DOHH2 (cell line): ENCODE measurements around the gene MGLL.

Experiments used
- H3F3A ChIP-seq: fragments of 200-600 bp; sonication (generic), shearing (Covaris generic); 2 replicates; pipeline ENCODE4 v1.6.0; 2016; ENCODE audit warnings: antibody characterized with exemption, mild to moderate bottlenecking; ENCODE audit not compliant: control insufficient read depth, insufficient read depth
- H3K27ac ChIP-seq: fragments of 200-600 bp; sonication (generic); 2 replicates; pipeline ENCODE4 v1.5.1; 2014; ENCODE audit warnings: low read depth, mild to moderate bottlenecking, low read length, moderate library complexity
- H3K27me3 ChIP-seq: fragments of 200-600 bp; sonication (generic); 2 replicates; pipeline ENCODE4 v1.6.1; 2014; ENCODE audit warnings: mild to moderate bottlenecking, low read length, mixed read lengths; ENCODE audit not compliant: control insufficient read depth
- H3K36me3 ChIP-seq: fragments of 200-600 bp; sonication (generic); 2 replicates; pipeline ENCODE4 v1.6.1; 2014; ENCODE audit warnings: mild to moderate bottlenecking, low read length, moderate library complexity, mixed read lengths; ENCODE audit not compliant: control insufficient read depth
- H3K4me1 ChIP-seq: fragments of 200-600 bp; sonication (generic); 2 replicates; pipeline ENCODE4 v1.6.1; 2014; ENCODE audit warnings: mild to moderate bottlenecking, low read length, mixed read lengths; ENCODE audit not compliant: control insufficient read depth
- H3K4me2 ChIP-seq: fragments of 200-600 bp; sonication (generic); 2 replicates; pipeline ENCODE4 v1.6.0; 2014; ENCODE audit warnings: mild to moderate bottlenecking, low read length, moderate library complexity
- H3K4me3 ChIP-seq: fragments of 200-600 bp; sonication (generic); 2 replicates; pipeline ENCODE4 v1.5.1; 2014; ENCODE audit warnings: mild to moderate bottlenecking, low read length, mixed read lengths
- H3K79me2 ChIP-seq: fragments of 200-600 bp; sonication (generic); 2 replicates; pipeline ENCODE4 v1.6.1; 2014; ENCODE audit warnings: mild to moderate bottlenecking, low read length, mixed read lengths; ENCODE audit not compliant: control insufficient read depth
- H3K9me2 ChIP-seq: fragments of 200-600 bp; sonication (generic); replicated peaks from 2 replicates; pipeline ENCODE4 v1.6.1; 2014; ENCODE audit warnings: mild to moderate bottlenecking, low read length, mixed read lengths; ENCODE audit not compliant: control insufficient read depth
- H3K9me3 ChIP-seq: fragments of 200-600 bp; sonication (generic); 2 replicates; pipeline ENCODE4 v1.6.1; 2014; ENCODE audit warnings: antibody characterized with exemption, low read length, mixed read lengths; ENCODE audit not compliant: control insufficient read depth, insufficient read depth
- H4K20me1 ChIP-seq: fragments of 200-600 bp; sonication (generic); 2 replicates; pipeline ENCODE4 v1.6.0; 2014; ENCODE audit warnings: low read depth, mild to moderate bottlenecking, antibody characterized with exemption, low read length, moderate library complexity; ENCODE audit not compliant: control insufficient read depth, insufficient read depth
- CTCF ChIP-seq: fragments of 200-600 bp; sonication (generic); IDR thresholded peaks from one replicate; pipeline ENCODE4 v1.5.1; 2014; ENCODE audit warnings: antibody characterized with exemption, mild to moderate bottlenecking, low read depth, low read length; ENCODE audit not compliant: poor library complexity, severe bottlenecking
- EZH2phosphoT487 ChIP-seq: fragments of 200-600 bp; sonication (generic); IDR thresholded peaks from 2 replicates; pipeline ENCODE4 v1.6.1; 2017; ENCODE audit warnings: borderline replicate concordance, mild to moderate bottlenecking, antibody characterized with exemption, low read length, moderate library complexity, mixed read lengths

The MGLL gene

GRCh38 chr3:127835993-127836882 is 13.9 kb upstream of the MGLL start:
- H3K79me2 ChIP-seq, result no peaks in the 10 kb centered on the region
- peaks cover 12% of the 10 kb centered on the region for H3K27me3 ChIP-seq
- no peaks in the 10 kb centered on the region for H4K20me1 ChIP-seq
- H3K9me2 ChIP-seq, result no peaks in the 10 kb centered on the region
- H3K4me1 ChIP-seq, result peaks cover 40% of the 10 kb centered on the region
- H3K4me3 ChIP-seq, result no peak overlapping the region
- peak overlapping the region; percentile 46 for H3K4me2 ChIP-seq
- H3K36me3 ChIP-seq, result no peaks in the 10 kb centered on the region
- H3F3A ChIP-seq, result no peaks in the 10 kb centered on the region
- H3K9me3 ChIP-seq, result peaks cover 4% of the 10 kb centered on the region; the same call in 1 of the 2 replicates
- TF ChIP-seq EZH2phosphoT487 (no peak), CTCF (no peak)
- peak overlapping the region; percentile 77 for H3K27ac ChIP-seq

GRCh38 chr3:127834771-127835170 is 12.5 kb upstream of the MGLL start:
- H3F3A ChIP-seq, result no peaks in the 10 kb centered on the region
- H3K27ac ChIP-seq, result peak overlapping the region; percentile 77
- peaks cover 9% of the 10 kb centered on the region; the same call in 1 of the 2 replicates for H3K9me3 ChIP-seq
- no peak for TF ChIP-seq CTCF
- TF ChIP-seq EZH2phosphoT487, result no peak
- H3K9me2 ChIP-seq, result no peaks in the 10 kb centered on the region
- no peaks in the 10 kb centered on the region for H4K20me1 ChIP-seq
- H3K79me2 ChIP-seq, result no peaks in the 10 kb centered on the region
- peaks cover 5% of the 10 kb centered on the region for H3K27me3 ChIP-seq
- H3K4me2 ChIP-seq, result peak overlapping the region; percentile 46
- H3K4me3 ChIP-seq, result peak overlapping the region; percentile 28
- H3K4me1 ChIP-seq, result peaks cover 36% of the 10 kb centered on the region
- no peaks in the 10 kb centered on the region for H3K36me3 ChIP-seq

GRCh38 chr3:127833281-127834032 is 11.1 kb upstream of the MGLL start:
- H3K79me2 ChIP-seq, result no peaks in the 10 kb centered on the region
- H4K20me1 ChIP-seq, result no peaks in the 10 kb centered on the region
- TF ChIP-seq EZH2phosphoT487 (no peak), CTCF (no peak)
- H3K9me2 ChIP-seq, result no peaks in the 10 kb centered on the region
- H3K4me3 ChIP-seq, result no peak overlapping the region
- no peak overlapping the region for H3K4me2 ChIP-seq
- H3K9me3 ChIP-seq, result peaks cover 10% of the 10 kb centered on the region; the same call in 1 of the 2 replicates
- no peaks in the 10 kb centered on the region for H3K36me3 ChIP-seq
- peaks cover 36% of the 10 kb centered on the region for H3K4me1 ChIP-seq
- H3K27me3 ChIP-seq, result no peaks in the 10 kb centered on the region
- H3K27ac ChIP-seq, result no peak overlapping the region
- no peaks in the 10 kb centered on the region for H3F3A ChIP-seq
